Adrenal gland (tissue), 5 donors: ENCODE data around the gene CMTM3.

Source experiments
- POLR2A ChIP-seq, 2 donors: fragments of 450-650 bp; IDR thresholded peaks; one replicate each; pipeline ENCODE4 v1.6.1; 2017; ENCODE audit warnings: antibody characterized with exemption in 2 of 2, mild to moderate bottlenecking in 2 of 2, moderate library complexity in 1 of 2
- TF ChIP-seq, protein P1 (sequence below), 6 experiments: fragments of 450-650 bp in 4 of 6; fragments of 200-600 bp in 2 of 6; sonication (generic) in 1 of 6; IDR thresholded peaks; 1 replicate in 5 of 6; 2 replicates in 1 of 6; pipeline versions ENCODE4 v1.5.1 to v1.8.0; 2016 to 2021; ENCODE audit warnings: antibody characterized with exemption in 6 of 6, mild to moderate bottlenecking in 2 of 6, moderate library complexity in 1 of 6
- donor health status: DM: no; HTN: no; CAD: no.

DNA sequence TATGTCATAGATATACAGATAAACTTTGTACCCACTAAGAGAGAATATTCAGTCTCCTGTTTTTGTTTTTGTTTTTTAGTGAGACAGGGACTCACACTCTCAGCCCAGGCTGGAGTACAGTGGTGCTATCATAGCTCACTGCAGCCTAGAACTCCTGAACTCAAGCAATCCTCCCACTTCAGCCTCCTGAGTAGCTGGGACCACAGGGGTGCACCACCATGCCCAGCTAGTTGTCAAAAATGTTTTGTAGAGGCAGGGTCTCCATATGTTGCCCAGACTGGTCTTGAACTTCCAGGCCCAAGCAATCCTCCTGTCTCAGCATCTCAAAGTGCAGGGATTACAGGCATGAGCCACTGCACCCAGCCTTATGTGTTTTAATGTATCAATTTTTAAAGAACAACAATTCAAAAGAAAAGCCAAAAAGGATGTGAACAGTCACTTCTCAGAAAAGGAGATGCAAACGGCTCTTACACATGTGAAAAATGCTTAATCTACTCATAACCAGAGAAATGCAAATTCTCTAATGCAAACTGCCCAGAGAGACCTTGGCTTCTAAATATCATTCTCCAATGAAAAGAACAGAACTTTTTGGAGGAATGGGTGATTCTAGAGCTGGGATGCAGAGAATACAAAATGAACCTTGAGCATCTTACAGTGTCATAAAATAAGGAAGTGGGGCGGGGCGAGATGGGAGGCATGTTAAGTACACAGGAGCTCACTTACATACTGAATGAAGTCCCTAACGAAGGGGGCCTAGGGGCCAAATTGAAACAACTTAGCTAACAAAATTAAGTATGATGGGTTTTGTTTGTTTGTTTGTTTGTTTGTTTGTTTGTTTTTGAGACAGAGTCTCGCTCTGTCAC lies 7.3 kb upstream of the CMTM3 start:
- TF ChIP-seq, protein P1, sequence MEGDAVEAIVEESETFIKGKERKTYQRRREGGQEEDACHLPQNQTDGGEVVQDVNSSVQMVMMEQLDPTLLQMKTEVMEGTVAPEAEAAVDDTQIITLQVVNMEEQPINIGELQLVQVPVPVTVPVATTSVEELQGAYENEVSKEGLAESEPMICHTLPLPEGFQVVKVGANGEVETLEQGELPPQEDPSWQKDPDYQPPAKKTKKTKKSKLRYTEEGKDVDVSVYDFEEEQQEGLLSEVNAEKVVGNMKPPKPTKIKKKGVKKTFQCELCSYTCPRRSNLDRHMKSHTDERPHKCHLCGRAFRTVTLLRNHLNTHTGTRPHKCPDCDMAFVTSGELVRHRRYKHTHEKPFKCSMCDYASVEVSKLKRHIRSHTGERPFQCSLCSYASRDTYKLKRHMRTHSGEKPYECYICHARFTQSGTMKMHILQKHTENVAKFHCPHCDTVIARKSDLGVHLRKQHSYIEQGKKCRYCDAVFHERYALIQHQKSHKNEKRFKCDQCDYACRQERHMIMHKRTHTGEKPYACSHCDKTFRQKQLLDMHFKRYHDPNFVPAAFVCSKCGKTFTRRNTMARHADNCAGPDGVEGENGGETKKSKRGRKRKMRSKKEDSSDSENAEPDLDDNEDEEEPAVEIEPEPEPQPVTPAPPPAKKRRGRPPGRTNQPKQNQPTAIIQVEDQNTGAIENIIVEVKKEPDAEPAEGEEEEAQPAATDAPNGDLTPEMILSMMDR (IDR thresholded peaks at IDR 0.05): no peak
- TF ChIP-seq POLR2A (IDR thresholded peaks at IDR 0.05): no peak
